Stimulated activated CD8-positive, alpha-beta memory T cell treated with anti-CD3 and anti-CD28 coated beads, Interleukin-15, amount 100 ng/mL, for 48 hours (primary cell): ENCODE data around the gene GNG12.
A peak's percentile ranks its signal among the peaks of the same experiment; 100 is the strongest.

Source experiments
- DNase-seq, 2 donors: peaks; one replicate each; pipeline ENCODE4 v3.0.0-alpha.2; 2020; ENCODE audit warnings: low read depth in 2 of 2

The GNG12 gene

GRCh38 chr1:67753776-67754525 lies 79.3 kb downstream of the GNG12 start:
- peak in 1 of 2 donors; percentile 8 for DNase-seq

DNA sequence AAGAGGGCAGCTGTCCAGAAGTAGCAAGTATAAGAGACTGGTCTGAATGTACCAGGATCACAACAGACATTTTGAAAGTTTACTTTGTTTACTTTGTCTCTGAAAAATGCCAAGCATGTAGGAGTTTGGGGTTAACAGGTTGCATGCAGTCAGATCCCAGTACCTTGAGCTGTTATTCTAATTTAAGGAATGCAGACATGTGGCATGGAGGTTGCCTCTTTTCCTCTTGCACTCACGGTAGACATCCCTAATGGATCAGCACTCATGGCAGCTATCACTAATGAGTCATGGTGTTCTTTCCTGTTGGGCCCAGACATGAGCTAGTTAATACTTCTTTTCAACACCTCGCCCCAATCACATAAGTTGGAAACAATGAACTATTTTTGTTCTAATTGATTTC lies 81.0 kb downstream of the GNG12 start:
- no peak for DNase-seq

GRCh38 chr1:67750691-67751054 lies 82.6 kb downstream of the GNG12 start:
- DNase-seq, result no peak

DNA sequence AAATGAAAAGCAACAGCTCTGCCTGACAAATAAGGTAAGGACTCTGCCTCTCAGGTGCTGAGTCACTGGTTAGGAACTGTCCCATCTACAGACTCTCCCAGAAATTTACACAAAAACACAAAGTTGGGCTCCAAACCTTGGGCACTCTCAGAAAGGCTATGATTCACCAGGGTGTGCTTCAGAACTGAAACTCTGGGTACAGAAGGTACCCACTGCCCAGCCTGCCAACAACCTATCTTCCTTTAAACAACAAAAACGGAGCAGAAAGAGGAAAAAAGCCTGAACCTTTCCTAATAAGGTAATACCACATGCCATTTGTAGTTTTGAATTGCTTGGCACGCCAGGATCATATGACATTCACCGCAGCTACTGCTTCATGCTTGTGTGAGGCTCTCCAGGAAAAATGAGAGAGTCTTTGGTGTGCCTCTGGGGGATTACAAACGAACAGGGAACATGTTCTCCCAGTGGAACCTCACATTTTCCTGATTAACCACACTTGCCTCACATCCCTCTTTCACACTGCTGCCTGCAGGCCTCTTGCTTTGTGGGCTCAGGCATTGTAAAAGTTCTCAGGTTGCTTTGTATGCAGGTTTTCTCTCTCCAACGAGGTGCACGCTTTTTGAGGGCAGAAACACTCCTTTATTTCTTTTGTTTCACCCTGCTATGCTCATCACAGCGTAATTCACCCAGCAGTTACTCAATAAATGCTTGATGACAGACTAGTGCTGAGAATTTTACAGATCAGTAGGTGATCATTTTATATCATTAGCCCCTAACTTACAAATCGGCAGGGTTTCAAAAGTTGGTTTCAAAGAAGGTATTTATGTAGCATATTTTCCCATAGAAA lies 83.2 kb downstream of the GNG12 start:
- no peak for DNase-seq

GRCh38 chr1:67749263-67749843 lies 83.9 kb downstream of the GNG12 start:
- DNase-seq, result no peak

DNA sequence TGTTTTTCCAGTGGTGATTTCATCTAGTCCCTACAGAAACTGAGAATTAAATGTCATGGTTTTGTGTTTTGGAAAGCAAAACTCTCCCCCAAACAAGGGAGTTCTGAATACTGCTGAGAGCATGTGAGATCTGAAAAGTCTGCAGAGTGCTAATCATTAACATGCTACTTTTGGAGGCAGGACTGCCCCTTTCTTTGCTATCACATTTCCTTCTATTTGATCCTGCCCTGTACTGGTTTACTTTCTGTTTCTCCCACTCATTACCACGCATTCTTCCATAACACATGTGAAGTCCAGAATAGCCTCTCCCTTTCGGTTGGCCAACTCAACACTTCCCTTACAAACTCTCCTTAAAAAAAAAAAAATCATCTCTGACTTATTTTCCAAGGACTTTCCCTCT lies 84.6 kb downstream of the GNG12 start:
- no peak for DNase-seq

DNA sequence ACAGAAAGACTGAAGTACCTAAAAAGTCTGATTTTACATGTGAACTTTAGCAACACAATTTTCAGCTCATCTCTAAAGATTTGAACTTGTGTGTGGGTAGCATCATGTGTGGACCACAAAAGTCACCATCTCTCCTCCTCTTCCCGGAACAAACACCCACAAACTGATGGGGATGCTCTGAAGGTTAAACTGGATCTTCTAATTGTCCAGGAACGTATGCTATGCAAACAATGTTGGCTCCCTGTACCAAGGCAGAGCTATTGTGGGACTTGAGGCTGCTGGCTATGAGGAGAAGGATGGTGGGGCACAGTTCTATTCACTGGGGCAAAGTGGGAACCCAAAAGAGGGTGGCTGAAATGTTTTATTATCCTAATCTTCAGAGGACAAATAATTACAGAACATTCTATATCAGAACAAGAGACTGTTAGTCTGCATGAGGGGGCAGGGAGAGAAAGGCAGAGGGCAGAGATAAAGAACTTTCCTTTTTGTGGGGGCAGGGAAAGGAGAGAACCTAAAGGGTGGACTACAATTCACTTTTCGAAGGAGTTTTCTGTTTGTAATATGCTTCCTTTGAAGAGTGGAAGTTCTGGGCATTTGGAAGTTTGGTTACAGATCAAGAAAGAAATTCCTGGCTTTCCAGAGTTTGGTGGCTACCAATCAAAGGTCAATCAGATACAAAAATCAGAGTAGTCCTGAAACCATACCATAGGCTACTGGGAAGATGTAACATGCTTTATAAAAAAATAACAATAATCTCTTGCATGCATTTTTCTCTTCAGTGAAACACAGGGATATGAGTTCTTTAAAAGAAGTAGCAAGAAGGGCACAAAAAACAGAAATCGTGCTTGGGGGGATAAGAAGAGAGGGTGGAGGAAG lies 85.4 kb downstream of the GNG12 start:
- no peak for DNase-seq

DNA sequence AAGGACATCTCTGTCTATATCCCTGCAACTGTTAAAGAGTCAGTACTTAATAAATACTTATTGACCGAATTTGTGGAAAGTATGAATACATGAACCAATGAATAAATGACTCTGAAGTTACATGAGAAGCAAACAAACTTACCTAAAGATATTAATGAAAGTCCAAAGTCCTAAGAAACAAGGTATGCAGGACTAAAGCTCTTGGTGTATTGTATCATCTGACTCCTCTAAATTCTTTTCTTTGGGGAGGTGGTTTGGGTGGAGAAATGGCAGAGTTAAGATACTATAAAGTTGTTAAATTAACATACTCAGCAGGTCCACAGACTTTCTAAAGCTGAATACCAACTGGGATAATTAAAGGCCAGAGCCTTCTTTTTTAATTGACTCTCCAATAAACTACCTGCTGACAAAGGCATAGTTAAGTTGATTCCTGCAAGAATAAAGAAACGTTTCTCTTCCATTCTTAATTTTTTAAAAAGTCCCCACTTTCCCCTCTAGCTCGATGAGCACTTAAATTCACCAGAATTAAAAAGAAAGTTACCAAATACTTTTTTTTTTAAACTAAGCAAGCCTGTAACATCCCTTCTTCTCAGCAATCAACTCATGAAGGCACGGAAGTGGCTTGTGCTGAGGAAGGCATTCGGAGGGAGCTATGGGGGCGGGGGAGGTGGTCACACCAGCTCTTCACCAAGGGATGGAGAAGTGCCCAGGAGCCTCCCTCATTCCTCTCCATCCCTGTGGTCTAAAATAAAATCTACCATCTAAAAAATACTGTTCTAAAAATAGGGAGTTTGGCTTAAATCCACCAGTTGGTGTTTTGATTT lies 87.2 kb downstream of the GNG12 start:
- DNase-seq, result no peak

GRCh38 chr1:67743072-67743725 lies 90.1 kb downstream of the GNG12 start:
- no peak for DNase-seq

- DNase-seq, result no peak
Observed at GRCh38 chr1:67741736-67742135, 91.5 kb downstream of the GNG12 start.

DNA sequence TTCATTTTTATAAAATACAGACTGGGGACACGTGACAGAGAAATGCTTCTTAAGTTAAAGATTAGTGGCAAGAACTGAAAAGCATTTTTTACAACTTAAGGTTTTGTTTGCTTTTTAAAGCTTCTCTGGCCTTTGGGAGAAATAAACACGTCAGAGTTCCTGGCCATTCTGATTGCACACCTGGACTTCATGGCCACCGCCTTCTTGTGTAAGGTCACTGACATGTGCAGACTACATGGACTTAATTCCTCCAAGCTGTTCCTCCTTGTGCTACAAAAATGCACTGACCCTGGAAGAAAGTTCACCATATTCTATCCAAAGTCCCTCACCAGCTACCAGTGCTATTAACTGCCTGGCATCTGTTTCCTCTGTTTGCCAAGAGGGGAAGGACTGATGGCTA lies 92.1 kb downstream of the GNG12 start:
- no peak for DNase-seq

DNA sequence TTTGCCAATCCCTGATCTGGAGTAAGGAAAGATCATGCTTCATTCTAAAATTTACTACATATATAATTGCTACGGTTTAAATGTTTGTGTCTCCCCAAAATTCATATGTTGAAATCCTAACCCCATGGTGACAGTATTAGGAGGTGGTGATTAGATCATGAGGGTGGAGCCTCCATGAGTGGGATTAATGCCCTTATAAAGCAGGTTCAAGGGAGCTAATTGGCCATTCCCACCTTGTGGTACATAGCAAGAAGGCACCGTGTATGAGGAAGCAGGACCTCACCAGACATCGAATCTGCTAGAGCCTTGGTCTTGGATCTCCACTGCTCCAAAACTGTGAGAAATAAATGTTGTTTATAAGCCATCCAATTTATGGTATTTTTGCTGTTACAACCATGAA lies 92.7 kb downstream of the GNG12 start:
- DNase-seq, result no peak

- no peak for DNase-seq
Observed at GRCh38 chr1:67739361-67739760, 93.9 kb downstream of the GNG12 start.

DNA sequence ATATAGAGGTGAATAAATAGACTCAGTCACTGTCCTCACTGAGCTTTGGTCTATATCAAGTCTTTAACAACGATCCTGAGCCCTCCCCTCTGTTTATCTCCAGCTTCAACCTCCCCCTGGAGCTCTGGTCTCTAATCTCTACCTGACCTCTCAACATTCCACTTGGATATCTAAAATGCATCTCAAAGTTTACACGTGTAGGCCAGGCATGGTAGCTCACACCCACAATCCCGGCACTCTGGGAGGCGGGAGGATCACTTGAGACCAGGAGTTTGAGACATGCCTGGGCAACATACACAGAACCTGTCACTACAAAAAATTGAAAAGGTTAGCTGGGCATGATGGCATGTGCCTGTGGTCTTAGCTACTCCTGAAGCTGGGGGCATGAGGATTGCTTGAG lies 94.9 kb downstream of the GNG12 start:
- DNase-seq, result no peak

- no peak for DNase-seq
Observed at GRCh38 chr1:67737875-67738274, 95.4 kb downstream of the GNG12 start.

- no peak for DNase-seq
Observed at GRCh38 chr1:67736750-67737149, 96.5 kb downstream of the GNG12 start.

GRCh38 chr1:67735806-67736627 lies 97.2 kb downstream of the GNG12 start:
- DNase-seq, result peak in 1 of 2 donors; percentile 19

DNA sequence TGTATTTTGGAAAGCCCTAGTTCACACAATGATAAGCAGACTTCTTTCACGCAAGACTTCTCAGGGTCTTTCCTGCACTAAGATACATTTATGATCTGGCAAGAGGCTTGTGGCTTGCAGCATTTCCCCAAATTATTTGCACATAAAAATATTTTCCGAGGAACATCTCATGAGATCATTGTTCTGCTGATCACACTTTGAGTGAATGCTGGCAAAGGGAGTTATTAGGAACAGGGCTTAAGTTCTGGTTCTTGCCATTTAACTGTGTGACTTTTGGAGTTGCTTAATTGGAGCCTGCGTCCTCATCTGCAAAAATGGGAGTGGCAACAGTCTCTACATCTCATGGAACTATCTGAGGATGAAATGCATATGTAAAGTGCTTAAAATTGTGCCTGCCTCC lies 98.1 kb downstream of the GNG12 start:
- DNase-seq, result no peak

- no peak for DNase-seq
Observed at GRCh38 chr1:67734323-67734690, 99.0 kb downstream of the GNG12 start.
